COLO668 (cell line): ENCODE results near the gene LPAR6.
"Not testable (repeated sequence)": the region's sequence is repeated elsewhere in the genome, so short reads cannot be mapped to it uniquely, and the experiment has no call there.

Source experiments
- DNase-seq: peaks from one replicate; lab custom pipeline; 2025; ENCODE audit not compliant: unreplicated experiment; lab: John Stamatoyannopoulos, UW

LPAR6 gene

DNA sequence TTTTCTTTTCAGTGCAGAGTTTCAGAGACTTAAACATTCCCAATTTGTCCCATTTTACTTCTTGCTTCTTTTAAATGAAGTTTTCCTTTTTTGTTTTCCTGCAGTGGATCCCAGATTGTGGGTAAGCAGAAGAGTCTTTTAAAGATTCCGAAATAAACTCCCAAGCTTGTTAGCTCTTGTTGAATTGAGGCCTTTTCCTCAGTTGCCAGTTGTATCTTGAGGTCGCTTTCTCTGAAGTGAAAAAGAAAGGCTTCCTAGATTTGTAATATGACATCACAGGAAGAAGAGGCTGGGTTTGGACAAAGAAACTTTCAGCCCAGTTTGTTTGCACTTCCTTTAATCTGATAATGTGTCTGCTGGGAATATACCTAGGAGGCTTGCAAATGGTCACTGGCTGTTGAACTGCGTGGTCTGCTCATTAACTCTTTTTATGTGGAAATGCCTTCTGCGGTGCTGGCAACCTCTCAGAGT is at the start of gene LPAR6:
Gene LPAR6, minus strand, starts transcription at position 233 of the 471 bp plus-strand sequence. CDS start 690 bp downstream, outside the sequence.
- no peak for DNase-seq

DNA sequence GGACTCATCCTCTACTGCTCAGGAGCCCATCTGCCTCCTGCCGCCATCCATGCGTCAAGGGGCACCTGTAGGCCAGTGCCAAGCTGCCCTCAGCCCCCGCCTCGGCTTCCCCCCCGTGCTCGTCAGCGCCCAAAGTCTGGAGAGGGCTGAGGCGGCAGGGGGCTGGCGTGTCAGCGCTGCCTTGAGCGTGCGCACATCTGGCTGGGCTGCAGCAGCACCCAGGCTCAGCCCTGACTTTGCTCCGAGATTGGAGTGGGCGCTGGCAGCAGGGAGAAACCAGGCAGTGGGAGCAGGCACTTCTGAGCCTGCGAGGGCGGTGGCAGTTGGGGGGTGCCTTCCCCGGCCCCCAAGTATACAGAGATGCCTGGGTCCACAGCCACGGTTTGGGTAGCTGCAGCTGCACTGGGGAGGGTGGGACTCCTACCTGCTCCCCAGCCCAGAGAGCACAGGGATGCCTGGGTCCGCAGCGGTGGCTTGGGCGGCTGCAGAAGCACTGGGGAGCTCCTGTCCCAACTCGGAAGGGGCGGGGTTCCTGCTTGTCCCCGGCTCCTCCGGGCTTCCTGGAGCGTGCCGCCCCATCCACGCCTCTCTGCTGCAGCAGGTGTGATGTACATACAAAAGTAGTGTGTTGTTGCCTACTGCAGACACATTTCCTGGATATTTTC is 44.8 kb upstream of the LPAR6 start:
- DNase-seq, result no peak

GRCh38 chr13:48456546-48456945 is 43.6 kb upstream of the LPAR6 start:
- no peak for DNase-seq

DNA sequence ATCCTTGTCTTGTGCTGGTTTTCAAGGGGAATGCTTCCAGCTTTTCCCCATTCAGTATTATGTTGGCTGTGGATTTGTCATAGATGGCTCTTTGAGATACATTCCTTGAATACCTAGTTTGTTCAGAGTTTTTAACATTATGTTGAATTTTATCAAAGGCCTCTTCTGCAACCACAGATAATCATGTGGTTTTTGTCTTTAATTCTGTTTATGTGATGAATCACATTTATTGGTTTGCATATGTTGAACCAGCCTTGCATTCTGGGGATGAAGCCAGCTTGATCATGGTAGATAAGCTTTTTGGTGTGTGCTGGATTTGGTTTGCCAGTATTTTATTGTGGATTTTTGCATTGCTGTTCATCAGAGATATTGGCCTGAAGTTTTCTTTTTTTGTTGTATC is 38.3 kb upstream of the LPAR6 start:
- not testable (repeated sequence) for DNase-seq

- no peak for DNase-seq
Observed at GRCh38 chr13:48449656-48450055, 36.7 kb upstream of the LPAR6 start.

GRCh38 chr13:48448959-48449614 is 36.2 kb upstream of the LPAR6 start:
- DNase-seq, result no peak

- no peak for DNase-seq
Observed at GRCh38 chr13:48448285-48448958, 35.5 kb upstream of the LPAR6 start.

DNA sequence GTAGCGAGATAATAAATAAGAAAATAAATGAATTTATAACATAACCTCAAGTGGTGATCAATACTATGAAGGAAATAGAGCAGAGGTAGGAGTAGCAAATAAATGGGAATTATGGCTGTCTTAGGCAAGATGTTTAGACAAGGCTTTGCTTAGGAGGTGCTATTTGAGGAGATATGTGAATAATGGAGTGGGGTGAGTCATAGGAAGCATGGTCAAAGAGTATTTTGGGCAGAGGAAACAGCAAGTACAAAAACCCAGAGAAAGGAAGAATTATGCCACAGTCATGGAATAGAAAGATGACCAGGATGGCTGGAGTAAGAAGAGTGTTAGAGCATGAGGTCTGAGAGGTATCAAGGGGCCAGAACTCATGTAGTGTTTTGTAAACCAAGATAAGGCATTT is 33.6 kb upstream of the LPAR6 start:
- DNase-seq, result no peak

DNA sequence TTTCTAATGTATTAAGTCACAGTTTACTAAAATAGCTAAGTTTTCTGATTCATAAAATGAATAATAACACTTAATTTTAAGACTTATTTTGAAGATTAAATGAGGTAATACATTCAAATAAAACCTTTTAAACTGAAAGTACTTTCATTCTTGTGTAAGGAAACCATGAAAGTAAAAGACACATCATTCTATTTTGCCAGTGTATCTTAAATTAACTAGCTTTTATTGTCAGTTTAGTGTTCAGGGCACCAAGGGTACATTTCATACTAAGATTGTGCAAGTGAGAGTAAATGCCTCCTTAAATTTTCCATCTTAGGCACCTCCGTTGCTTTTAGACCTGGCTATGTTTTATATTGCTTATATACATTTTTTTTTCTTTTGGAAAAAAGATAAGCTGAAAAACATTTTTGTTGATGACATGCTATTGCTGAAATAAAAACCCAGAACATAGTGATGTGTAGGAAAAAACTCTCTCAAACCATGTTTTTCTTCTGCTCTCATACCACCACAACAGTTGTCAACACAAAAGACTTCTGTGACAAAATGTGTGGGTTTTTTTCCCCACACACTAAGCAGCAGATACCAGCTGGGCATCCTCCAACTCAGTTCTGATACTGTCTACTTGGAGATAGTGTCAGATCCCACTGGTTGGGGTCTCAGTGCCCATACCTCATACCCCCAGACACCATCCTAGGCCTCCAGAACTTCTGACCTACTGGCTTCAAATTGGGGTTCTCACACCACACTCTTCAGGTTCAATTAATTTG is 30.7 kb upstream of the LPAR6 start:
- DNase-seq, result no peak

- no peak for DNase-seq
Observed at GRCh38 chr13:48437371-48437770, 24.5 kb upstream of the LPAR6 start.

- DNase-seq, result no peak
Observed at GRCh38 chr13:48436661-48437288, 23.9 kb upstream of the LPAR6 start.

- no peak for DNase-seq
Observed at GRCh38 chr13:48434200-48434599, 21.3 kb upstream of the LPAR6 start.

GRCh38 chr13:48431987-48432615 is 19.2 kb upstream of the LPAR6 start:
- DNase-seq, result no peak

GRCh38 chr13:48431431-48431830 is 18.5 kb upstream of the LPAR6 start:
- no peak for DNase-seq

- no peak for DNase-seq
Observed at GRCh38 chr13:48429886-48430285, 17.0 kb upstream of the LPAR6 start.

DNA sequence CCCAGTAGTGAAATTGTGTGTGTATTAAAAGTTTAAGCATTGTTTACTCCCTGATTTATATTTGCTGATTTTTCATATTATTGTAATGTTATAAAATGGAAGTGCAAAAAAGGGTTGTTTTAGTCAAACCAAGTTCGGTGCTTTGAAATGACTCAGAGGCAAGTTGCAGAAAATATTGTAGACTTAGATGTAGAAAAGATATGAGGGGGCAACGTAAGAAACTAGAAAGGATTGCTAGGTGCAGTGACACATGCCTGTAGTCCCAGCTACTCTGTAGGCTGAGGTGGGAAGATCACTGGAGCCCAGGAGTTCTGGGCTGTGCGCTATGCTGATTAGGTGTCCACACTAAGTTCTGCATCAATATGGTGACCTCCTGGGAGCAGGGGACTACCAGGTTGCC is 16.1 kb upstream of the LPAR6 start:
- no peak for DNase-seq

DNA sequence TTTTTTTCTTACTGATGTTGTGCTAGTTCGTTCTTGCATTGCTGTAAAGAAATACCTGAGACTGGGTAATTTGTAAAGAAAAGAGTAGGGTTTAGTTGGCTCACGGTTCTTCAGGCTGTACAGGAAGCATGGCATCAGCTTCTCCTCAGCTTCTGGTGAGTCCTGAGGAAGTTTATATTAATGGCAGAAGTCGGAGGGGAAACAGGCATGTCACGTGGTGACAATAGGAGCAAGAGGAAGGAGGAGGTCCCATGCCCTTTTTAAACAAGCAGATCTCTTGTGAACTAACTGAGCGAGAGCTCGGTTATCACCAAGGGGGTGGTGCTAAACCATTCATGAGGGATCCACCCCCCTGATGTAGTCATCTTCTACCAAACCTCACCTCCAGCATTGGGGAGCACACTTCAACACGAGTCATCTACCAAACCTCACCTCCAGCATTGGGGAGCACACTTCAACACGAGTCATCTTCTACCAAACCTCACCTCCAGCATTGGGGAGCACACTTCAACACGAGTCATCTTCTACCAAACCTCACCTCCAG is 13.9 kb upstream of the LPAR6 start:
- DNase-seq, result not testable (repeated sequence)

GRCh38 chr13:48426052-48426451 is 13.1 kb upstream of the LPAR6 start:
- no peak for DNase-seq

GRCh38 chr13:48424212-48424611 is 11.3 kb upstream of the LPAR6 start:
- no peak for DNase-seq

DNA sequence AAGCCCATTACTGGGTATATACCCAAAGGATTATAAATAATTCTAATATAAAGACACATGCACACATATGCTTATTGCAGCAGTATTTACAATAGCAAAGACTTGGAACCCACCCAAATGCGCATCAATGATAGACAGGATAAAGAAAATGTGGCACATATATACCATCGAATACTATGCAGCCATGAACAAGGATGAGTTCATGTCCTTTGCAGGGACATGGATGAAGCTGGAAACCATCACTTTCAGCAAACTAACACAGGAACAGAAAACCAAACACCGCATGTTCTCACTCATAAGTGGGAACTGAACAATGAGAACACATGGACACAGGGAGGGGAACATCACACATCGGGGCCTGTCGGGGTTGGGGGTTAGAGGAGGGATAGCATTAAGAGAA is 9.1 kb upstream of the LPAR6 start:
- not testable (repeated sequence) for DNase-seq
